ENCODE measurements around the gene ARHGDIB. TPM values are rescaled to one million over a fixed set of nuclear protein-coding genes. Genes with fewer than 3 reads are reported as not detected.

Gene ARHGDIB
- total RNA-seq, 4 donors from 2014 or later, result 63.8 to 112 (median 89.4) TPM

GRCh38 chr12:14953752-14954151 is 7.6 kb downstream of the ARHGDIB start:
- Histone ChIP-seq H3K27ac (peak overlapping the region in 1 of 4 donors; percentile 82), H3K4me3 (no peak overlapping the region), H3K27me3 (no peaks in the 10 kb centered on the region), H3K9me3 (no peaks in the 10 kb centered on the region), H3K36me3 (no peaks in the 10 kb centered on the region), H3K4me1 (peaks cover 0 to 66% (median 23%) of the 10 kb centered on the region in 4 donors)
- TF ChIP-seq, protein P1, sequence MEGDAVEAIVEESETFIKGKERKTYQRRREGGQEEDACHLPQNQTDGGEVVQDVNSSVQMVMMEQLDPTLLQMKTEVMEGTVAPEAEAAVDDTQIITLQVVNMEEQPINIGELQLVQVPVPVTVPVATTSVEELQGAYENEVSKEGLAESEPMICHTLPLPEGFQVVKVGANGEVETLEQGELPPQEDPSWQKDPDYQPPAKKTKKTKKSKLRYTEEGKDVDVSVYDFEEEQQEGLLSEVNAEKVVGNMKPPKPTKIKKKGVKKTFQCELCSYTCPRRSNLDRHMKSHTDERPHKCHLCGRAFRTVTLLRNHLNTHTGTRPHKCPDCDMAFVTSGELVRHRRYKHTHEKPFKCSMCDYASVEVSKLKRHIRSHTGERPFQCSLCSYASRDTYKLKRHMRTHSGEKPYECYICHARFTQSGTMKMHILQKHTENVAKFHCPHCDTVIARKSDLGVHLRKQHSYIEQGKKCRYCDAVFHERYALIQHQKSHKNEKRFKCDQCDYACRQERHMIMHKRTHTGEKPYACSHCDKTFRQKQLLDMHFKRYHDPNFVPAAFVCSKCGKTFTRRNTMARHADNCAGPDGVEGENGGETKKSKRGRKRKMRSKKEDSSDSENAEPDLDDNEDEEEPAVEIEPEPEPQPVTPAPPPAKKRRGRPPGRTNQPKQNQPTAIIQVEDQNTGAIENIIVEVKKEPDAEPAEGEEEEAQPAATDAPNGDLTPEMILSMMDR (IDR thresholded peaks at IDR 0.05), result no peak
- TF ChIP-seq POLR2A (IDR thresholded peaks at IDR 0.05) (no peak), EP300 (IDR thresholded peaks at IDR 0.05) (no peak)
- 94 to 95% methylated on average over 1 of the region's 1 CpG for WGBS, 2 donors
- no peak for DNase-seq (ENCODE audit: low spot score in 2 of 2)

GRCh38 chr12:14952299-14952921 is 9.0 kb downstream of the ARHGDIB start:
- Histone ChIP-seq H3K27ac (peak overlapping the region in 3 of 4 donors; percentile 49 to 82 (median 61)), H3K4me3 (no peak overlapping the region), H3K27me3 (no peaks in the 10 kb centered on the region), H3K36me3 (no peaks in the 10 kb centered on the region), H3K4me1 (peaks cover 0 to 64% (median 26%) of the 10 kb centered on the region in 4 donors), H3K9me3 (no peaks in the 10 kb centered on the region)
- no peak for DNase-seq (ENCODE audit: low spot score in 2 of 2)
- 58 to 60% methylated on average over 7 of the region's 7 CpGs for WGBS, 2 donors
- peak in 1 of 2 donors; percentile 50 for TF ChIP-seq EP300 (IDR thresholded peaks at IDR 0.05)
- TF ChIP-seq POLR2A (IDR thresholded peaks at IDR 0.05), result no peak

GRCh38 chr12:14951851-14952250 is 9.6 kb downstream of the ARHGDIB start:
- H3K9me3 ChIP-seq, result no peaks in the 10 kb centered on the region
- peak overlapping the region in 3 of 4 donors; percentile 61 to 80 (median 62) for H3K27ac ChIP-seq
- WGBS, 2 donors, result 30 to 61% methylated on average over 1 of the region's 1 CpG
- peaks cover 0 to 59% (median 27%) of the 10 kb centered on the region in 4 donors for H3K4me1 ChIP-seq
- TF ChIP-seq POLR2A (IDR thresholded peaks at IDR 0.05) (no peak), EP300 (IDR thresholded peaks at IDR 0.05) (no peak)
- TF ChIP-seq, protein P1 (IDR thresholded peaks at IDR 0.05), result no peak
- no peaks in the 10 kb centered on the region for H3K36me3 ChIP-seq
- no peaks in the 10 kb centered on the region for H3K27me3 ChIP-seq
- DNase-seq (ENCODE audit: low spot score in 2 of 2), result no peak
- no peak overlapping the region for H3K4me3 ChIP-seq

GRCh38 chr12:14950982-14951746 is 10.2 kb downstream of the ARHGDIB start:
- 88 to 91% methylated on average over 6 of the region's 6 CpGs for WGBS, 2 donors
- Histone ChIP-seq H3K27me3 (no peaks in the 10 kb centered on the region), H3K9me3 (no peaks in the 10 kb centered on the region), H3K4me3 (no peak overlapping the region), H3K27ac (peak overlapping the region in 3 of 4 donors; percentile 61 to 80 (median 62)), H3K4me1 (peaks cover 0 to 63% (median 30%) of the 10 kb centered on the region in 4 donors), H3K36me3 (no peaks in the 10 kb centered on the region)
- DNase-seq (ENCODE audit: low spot score in 2 of 2), result no peak
- TF ChIP-seq POLR2A (IDR thresholded peaks at IDR 0.05) (no peak), EP300 (IDR thresholded peaks at IDR 0.05) (no peak)
- TF ChIP-seq, protein P1 (IDR thresholded peaks at IDR 0.05), result no peak

DNA sequence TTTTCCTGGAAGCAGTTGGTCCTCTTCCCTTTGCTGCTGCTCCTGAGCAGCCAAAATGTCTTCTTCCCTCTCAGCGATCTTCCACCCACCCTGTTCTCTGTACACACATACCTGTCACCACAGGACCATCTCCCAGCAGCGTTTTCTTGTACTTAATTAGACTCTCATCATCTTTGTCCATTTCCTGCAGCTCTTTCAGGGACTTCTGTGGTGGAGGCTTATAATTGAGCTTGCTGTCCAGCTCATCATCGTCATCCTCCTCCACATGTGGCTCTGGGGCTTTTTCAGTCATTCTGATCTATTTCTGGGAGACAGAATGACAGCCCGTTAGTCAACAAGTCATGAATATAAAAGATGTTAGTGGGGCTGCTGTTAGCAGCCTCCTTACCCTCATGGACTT is 11.0 kb downstream of the ARHGDIB start:
- peaks cover 0 to 59% (median 34%) of the 10 kb centered on the region in 4 donors for H3K4me1 ChIP-seq
- H3K9me3 ChIP-seq, result no peaks in the 10 kb centered on the region
- no peaks in the 10 kb centered on the region for H3K27me3 ChIP-seq
- no peak overlapping the region for H3K4me3 ChIP-seq
- TF ChIP-seq EP300 (IDR thresholded peaks at IDR 0.05), result no peak
- no peak for TF ChIP-seq POLR2A (IDR thresholded peaks at IDR 0.05)
- TF ChIP-seq, protein P1 (IDR thresholded peaks at IDR 0.05), result no peak
- no peaks in the 10 kb centered on the region for H3K36me3 ChIP-seq
- 76 to 81% methylated on average over 4 of the region's 4 CpGs for WGBS, 2 donors
- H3K27ac ChIP-seq, result peak overlapping the region in 3 of 4 donors; percentile 15 to 73 (median 21)
- no peak for DNase-seq (ENCODE audit: low spot score in 2 of 2)

Data from tibial nerve (tissue), 4 donors.